Stimulated activated effector memory CD8-positive, alpha-beta T cell treated with anti-CD3 and anti-CD28 coated beads, Interleukin-12 subunit alpha, Interleukin-12 subunit beta, amount 100 ng/mL, for 72 hours (primary cell): ENCODE results near the gene CCDC124.

Source experiments
- ATAC-seq: fragments of 150-1000 bp; cut with Tn5 transposase; 2 replicates; pipeline ENCODE4 v1.10.0; 2021
- DNase-seq, 2 donors: peaks; one replicate each; pipeline ENCODE4 v3.0.0; 2021 to 2022; ENCODE audit warnings: low spot score in 2 of 2
- H3K27ac Mint-ChIP-seq: one replicate; pipeline ENCODE4 v1.8.0; 2022; ENCODE audit warnings: mild to moderate bottlenecking, mixed read lengths
- H3K36me3 Mint-ChIP-seq: one replicate; pipeline ENCODE4 v1.8.0; 2022; ENCODE audit warnings: mild to moderate bottlenecking, mixed read lengths
- H3K4me1 Mint-ChIP-seq: one replicate; pipeline ENCODE4 v1.8.0; 2022; ENCODE audit warnings: mixed read lengths
- H3K4me3 Mint-ChIP-seq: one replicate; pipeline ENCODE4 v1.8.0; 2022; ENCODE audit warnings: mild to moderate bottlenecking, mixed read lengths
- H3K9me3 Mint-ChIP-seq: one replicate; pipeline ENCODE4 v1.8.0; 2022; ENCODE audit warnings: mixed read lengths

Gene CCDC124

GRCh38 chr19:17946965-17947784 lies 14.4 kb downstream of the CCDC124 start:
- Mint-ChIP-seq H3K9me3 (no peaks in the 10 kb centered on the region), H3K27ac (peak overlapping the region; percentile 97), H3K4me3 (peak overlapping the region; percentile 85), H3K36me3 (peaks cover 48% of the 10 kb centered on the region), H3K4me1 (peaks cover 45% of the 10 kb centered on the region)
- ATAC-seq (peak; percentile 65), DNase-seq (no peak)

- peak overlapping the region; percentile 85 for H3K4me3 Mint-ChIP-seq
- DNase-seq = peak; percentile 97
- peak; percentile 73 for ATAC-seq
- H3K9me3 Mint-ChIP-seq = no peaks in the 10 kb centered on the region
- peaks cover 45% of the 10 kb centered on the region for H3K36me3 Mint-ChIP-seq
- H3K4me1 Mint-ChIP-seq = peaks cover 51% of the 10 kb centered on the region
- peak overlapping the region; percentile 97 for H3K27ac Mint-ChIP-seq
Observed at GRCh38 chr19:17947815-17948513, 15.1 kb downstream of the CCDC124 start.

GRCh38 chr19:17948514-17948900 lies 15.7 kb downstream of the CCDC124 start:
- peaks cover 45% of the 10 kb centered on the region for H3K36me3 Mint-ChIP-seq
- peak overlapping the region; percentile 85 for H3K4me3 Mint-ChIP-seq
- peaks cover 51% of the 10 kb centered on the region for H3K4me1 Mint-ChIP-seq
- ATAC-seq (no peak), DNase-seq (no peak)
- H3K27ac Mint-ChIP-seq = peak overlapping the region; percentile 93
- H3K9me3 Mint-ChIP-seq = no peaks in the 10 kb centered on the region

- Mint-ChIP-seq H3K4me3 (peak overlapping the region; percentile 85), H3K9me3 (no peaks in the 10 kb centered on the region), H3K4me1 (peaks cover 51% of the 10 kb centered on the region), H3K36me3 (peaks cover 45% of the 10 kb centered on the region), H3K27ac (peak overlapping the region; percentile 93)
- ATAC-seq (no peak), DNase-seq (no peak)
Observed at GRCh38 chr19:17948931-17949930, 16.4 kb downstream of the CCDC124 start.

- Mint-ChIP-seq H3K36me3 (peaks cover 45% of the 10 kb centered on the region), H3K9me3 (no peaks in the 10 kb centered on the region), H3K4me1 (peaks cover 51% of the 10 kb centered on the region), H3K27ac (peak overlapping the region; percentile 93), H3K4me3 (peak overlapping the region; percentile 85)
- DNase-seq = no peak
- ATAC-seq = no peak
Observed at GRCh38 chr19:17949956-17950309, 17.1 kb downstream of the CCDC124 start.

GRCh38 chr19:17950310-17951156 lies 17.7 kb downstream of the CCDC124 start:
- peaks cover 49% of the 10 kb centered on the region for H3K4me1 Mint-ChIP-seq
- ATAC-seq (peak; percentile 47), DNase-seq (peak in 1 of 2 donors; percentile 43)
- peak overlapping the region; percentile 85 for H3K4me3 Mint-ChIP-seq
- H3K9me3 Mint-ChIP-seq = no peaks in the 10 kb centered on the region
- peak overlapping the region; percentile 93 for H3K27ac Mint-ChIP-seq
- H3K36me3 Mint-ChIP-seq = peaks cover 44% of the 10 kb centered on the region

GRCh38 chr19:17951157-17951989 lies 18.6 kb downstream of the CCDC124 start:
- Mint-ChIP-seq H3K27ac (peak overlapping the region; percentile 93), H3K4me3 (peak overlapping the region; percentile 85), H3K36me3 (peaks cover 36% of the 10 kb centered on the region), H3K4me1 (peaks cover 40% of the 10 kb centered on the region), H3K9me3 (no peaks in the 10 kb centered on the region)
- no peak for ATAC-seq
- no peak for DNase-seq

GRCh38 chr19:17951990-17952976 lies 19.5 kb downstream of the CCDC124 start:
- peaks cover 29% of the 10 kb centered on the region for H3K36me3 Mint-ChIP-seq
- no peaks in the 10 kb centered on the region for H3K9me3 Mint-ChIP-seq
- peaks cover 34% of the 10 kb centered on the region for H3K4me1 Mint-ChIP-seq
- ATAC-seq (no peak), DNase-seq (no peak)
- no peak overlapping the region for H3K27ac Mint-ChIP-seq
- peak overlapping the region; percentile 85 for H3K4me3 Mint-ChIP-seq

- no peak for DNase-seq
- peaks cover 23% of the 10 kb centered on the region for H3K36me3 Mint-ChIP-seq
Observed at GRCh38 chr19:17953316-17953801, 20.5 kb downstream of the CCDC124 start.

GRCh38 chr19:17953869-17954268 lies 21.1 kb downstream of the CCDC124 start:
- Mint-ChIP-seq H3K27ac (no peak overlapping the region), H3K4me3 (no peak overlapping the region), H3K4me1 (peaks cover 28% of the 10 kb centered on the region), H3K9me3 (no peaks in the 10 kb centered on the region), H3K36me3 (peaks cover 18% of the 10 kb centered on the region)
- DNase-seq (no peak), ATAC-seq (no peak)

More at GRCh38 chr19:17953316-17953801, 20.5 kb downstream of the CCDC124 start:
- peaks cover 30% of the 10 kb centered on the region for H3K4me1 Mint-ChIP-seq
- no peak for ATAC-seq
- no peak overlapping the region for H3K27ac Mint-ChIP-seq
- H3K4me3 Mint-ChIP-seq = peak overlapping the region; percentile 85
- H3K9me3 Mint-ChIP-seq = no peaks in the 10 kb centered on the region

- H3K4me1 Mint-ChIP-seq = peaks cover 23% of the 10 kb centered on the region
- no peak overlapping the region for H3K4me3 Mint-ChIP-seq
- peaks cover 12% of the 10 kb centered on the region for H3K36me3 Mint-ChIP-seq
- no peak overlapping the region for H3K27ac Mint-ChIP-seq
- H3K9me3 Mint-ChIP-seq = no peaks in the 10 kb centered on the region
- no peak for DNase-seq
- no peak for ATAC-seq
Observed at GRCh38 chr19:17954401-17954800, 21.6 kb downstream of the CCDC124 start.

GRCh38 chr19:17957149-17957849 lies 24.5 kb downstream of the CCDC124 start:
- peak overlapping the region; percentile 2 for H3K27ac Mint-ChIP-seq

More at GRCh38 chr19:17957149-17957849, 24.5 kb downstream of the CCDC124 start:
- Mint-ChIP-seq H3K4me1 (peaks cover 5% of the 10 kb centered on the region), H3K4me3 (no peak overlapping the region), H3K9me3 (no peaks in the 10 kb centered on the region), H3K36me3 (no peaks in the 10 kb centered on the region)
- no peak for DNase-seq
- ATAC-seq = peak; percentile 6
